NT2/D1 (cell line): ENCODE results near the gene POU2AF1.

Experiments used
- SUZ12 ChIP-seq: IDR thresholded peaks from 2 replicates; pipeline ENCODE4 v1.6.1; 2011; ENCODE audit not compliant: insufficient read length, insufficient read depth; ENCODE audit errors: extremely low read depth
- YY1 ChIP-seq: IDR thresholded peaks from 2 replicates; pipeline ENCODE4 v1.6.1; 2011; ENCODE audit not compliant: insufficient read length, insufficient read depth
- ZNF274 ChIP-seq: IDR thresholded peaks from 2 replicates; pipeline ENCODE4 v1.6.1; 2011; ENCODE audit warnings: mild to moderate bottlenecking, low read depth, low read length

DNA sequence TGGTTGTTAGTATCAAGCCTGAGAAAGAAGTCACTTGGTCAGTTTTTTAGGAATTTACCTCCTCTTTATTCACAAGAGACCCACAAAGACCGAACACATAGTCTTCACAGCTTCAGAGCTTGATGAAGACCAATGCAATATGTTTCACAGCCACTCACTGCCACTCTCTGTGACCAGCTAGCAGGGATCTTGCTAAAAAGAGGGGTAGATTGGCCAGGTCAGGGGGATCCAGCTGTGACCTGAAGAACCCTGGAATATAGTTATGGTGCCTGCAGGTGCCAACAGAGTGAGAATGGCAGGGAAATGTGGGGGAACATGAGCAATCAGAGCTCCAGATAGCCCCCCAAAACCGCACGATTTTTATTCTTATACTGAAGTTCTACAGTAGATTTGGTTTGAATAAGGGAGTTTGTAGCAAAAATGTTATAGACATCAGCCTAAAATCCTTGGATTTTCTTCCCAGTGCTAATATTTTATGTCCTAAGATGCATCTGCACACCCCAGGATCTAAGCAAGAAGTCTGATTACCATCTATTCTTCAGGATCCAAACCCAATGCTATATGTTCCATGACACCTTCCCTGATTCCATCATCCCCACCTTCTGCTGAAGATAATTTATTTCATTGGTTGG is 8.7 kb downstream of the POU2AF1 start:
- TF ChIP-seq SUZ12 (no peak), YY1 (no peak), ZNF274 (no peak)
